ENCODE results near the gene SERINC4. TPM values are rescaled to one million over a fixed set of nuclear protein-coding genes. Genes with fewer than 3 reads are reported as not detected.

Gene SERINC4
- total and polyA plus RNA-seq, 10 of the 15 experiments (the other 5 are each of a cell fraction or from before 2014, with no cell fraction given): 0.06 to 0.96 (median 0.26) TPM; not detected in 1

DNA sequence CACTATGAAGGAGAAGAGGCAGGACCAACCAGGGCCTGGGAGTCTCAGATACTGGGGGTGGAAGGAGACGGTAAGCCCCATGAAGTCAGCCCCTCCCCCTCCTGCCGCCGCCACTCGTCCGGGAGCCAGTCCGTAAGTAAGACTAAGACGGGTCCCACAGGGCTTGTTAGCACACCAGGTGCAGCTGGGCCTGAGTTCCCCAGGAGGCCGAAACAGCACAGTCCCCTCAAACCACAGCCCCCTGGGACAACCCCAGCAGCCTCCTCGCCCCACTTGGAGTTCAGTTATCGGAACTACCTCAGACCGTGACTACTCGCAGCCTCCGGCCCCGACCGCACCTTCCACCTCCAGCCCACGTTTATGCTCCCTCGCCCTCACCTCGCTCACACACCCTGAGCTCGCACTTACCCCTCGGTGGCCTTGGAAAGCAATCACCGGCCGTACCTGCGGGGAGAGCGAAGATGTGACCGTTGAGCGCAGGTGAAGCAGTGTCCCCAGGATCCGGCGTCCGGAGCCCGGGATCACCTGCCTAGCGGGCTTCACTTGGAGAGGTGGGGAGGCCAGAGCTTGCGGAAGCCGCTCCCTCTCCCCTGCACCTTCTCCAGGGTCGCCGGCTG, 23.8 kb downstream of the SERINC4 start (continued):
- TF ChIP-seq, protein P1, sequence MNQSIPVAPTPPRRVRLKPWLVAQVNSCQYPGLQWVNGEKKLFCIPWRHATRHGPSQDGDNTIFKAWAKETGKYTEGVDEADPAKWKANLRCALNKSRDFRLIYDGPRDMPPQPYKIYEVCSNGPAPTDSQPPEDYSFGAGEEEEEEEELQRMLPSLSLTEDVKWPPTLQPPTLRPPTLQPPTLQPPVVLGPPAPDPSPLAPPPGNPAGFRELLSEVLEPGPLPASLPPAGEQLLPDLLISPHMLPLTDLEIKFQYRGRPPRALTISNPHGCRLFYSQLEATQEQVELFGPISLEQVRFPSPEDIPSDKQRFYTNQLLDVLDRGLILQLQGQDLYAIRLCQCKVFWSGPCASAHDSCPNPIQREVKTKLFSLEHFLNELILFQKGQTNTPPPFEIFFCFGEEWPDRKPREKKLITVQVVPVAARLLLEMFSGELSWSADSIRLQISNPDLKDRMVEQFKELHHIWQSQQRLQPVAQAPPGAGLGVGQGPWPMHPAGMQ (IDR thresholded peaks at IDR 0.05; ENCODE audit: borderline replicate concordance): no peak
- TF ChIP-seq CBFB (IDR thresholded peaks at IDR 0.05; ENCODE audit: low read depth) (peak; percentile 92), WRNIP1 (IDR thresholded peaks at IDR 0.05; ENCODE audit: borderline replicate concordance, low read depth, low read length) (no peak), KAT2A (conservative IDR thresholded peaks at IDR 0.05; ENCODE audit: control insufficient read depth, low read depth, low read length) (no peak), STAT3 (IDR thresholded peaks at IDR 0.05; ENCODE audit: low read depth, low read length) (0 out of 2 replicates have a peak, but pooled peaks have one; percentile 65), PAX5 (IDR thresholded peaks at IDR 0.05; ENCODE audit: borderline replicate concordance, low read depth, low read length) (peak; percentile 93), ZNF207 (IDR thresholded peaks at IDR 0.05; ENCODE audit: borderline replicate concordance) (no peak; the same call in 1 of the 2 replicates), STAT1 (conservative IDR thresholded peaks at IDR 0.05) (no peak), PAX8 (IDR thresholded peaks at IDR 0.05) (no peak), DPF2 (IDR thresholded peaks at IDR 0.05) (peak; percentile 78; the same call in 1 of the 2 replicates), TCF3 (IDR thresholded peaks at IDR 0.05; ENCODE audit: borderline replicate concordance, insufficient read depth, low read depth, low read length) (peak; percentile 76), HDGF (IDR thresholded peaks at IDR 0.05) (peak; percentile 85; the same call in 1 of the 2 replicates), BHLHE40 (IDR thresholded peaks at IDR 0.05; ENCODE audit: borderline replicate concordance in 1 of 2, low read depth in 2 of 2, low read length in 1 of 2) (peak; percentile 86 to 92), ESRRA (IDR thresholded peaks at IDR 0.05; ENCODE audit: low read length) (no peak), SMAD5 (IDR thresholded peaks at IDR 0.05; ENCODE audit: low read depth) (no peak), SMC3 (IDR thresholded peaks at IDR 0.05; ENCODE audit: borderline replicate concordance, low read length) (no peak), CHD4 (IDR thresholded peaks at IDR 0.05) (no peak), LARP7 (IDR thresholded peaks at IDR 0.05) (peak; percentile 52)
- TF ChIP-seq, protein P2, sequence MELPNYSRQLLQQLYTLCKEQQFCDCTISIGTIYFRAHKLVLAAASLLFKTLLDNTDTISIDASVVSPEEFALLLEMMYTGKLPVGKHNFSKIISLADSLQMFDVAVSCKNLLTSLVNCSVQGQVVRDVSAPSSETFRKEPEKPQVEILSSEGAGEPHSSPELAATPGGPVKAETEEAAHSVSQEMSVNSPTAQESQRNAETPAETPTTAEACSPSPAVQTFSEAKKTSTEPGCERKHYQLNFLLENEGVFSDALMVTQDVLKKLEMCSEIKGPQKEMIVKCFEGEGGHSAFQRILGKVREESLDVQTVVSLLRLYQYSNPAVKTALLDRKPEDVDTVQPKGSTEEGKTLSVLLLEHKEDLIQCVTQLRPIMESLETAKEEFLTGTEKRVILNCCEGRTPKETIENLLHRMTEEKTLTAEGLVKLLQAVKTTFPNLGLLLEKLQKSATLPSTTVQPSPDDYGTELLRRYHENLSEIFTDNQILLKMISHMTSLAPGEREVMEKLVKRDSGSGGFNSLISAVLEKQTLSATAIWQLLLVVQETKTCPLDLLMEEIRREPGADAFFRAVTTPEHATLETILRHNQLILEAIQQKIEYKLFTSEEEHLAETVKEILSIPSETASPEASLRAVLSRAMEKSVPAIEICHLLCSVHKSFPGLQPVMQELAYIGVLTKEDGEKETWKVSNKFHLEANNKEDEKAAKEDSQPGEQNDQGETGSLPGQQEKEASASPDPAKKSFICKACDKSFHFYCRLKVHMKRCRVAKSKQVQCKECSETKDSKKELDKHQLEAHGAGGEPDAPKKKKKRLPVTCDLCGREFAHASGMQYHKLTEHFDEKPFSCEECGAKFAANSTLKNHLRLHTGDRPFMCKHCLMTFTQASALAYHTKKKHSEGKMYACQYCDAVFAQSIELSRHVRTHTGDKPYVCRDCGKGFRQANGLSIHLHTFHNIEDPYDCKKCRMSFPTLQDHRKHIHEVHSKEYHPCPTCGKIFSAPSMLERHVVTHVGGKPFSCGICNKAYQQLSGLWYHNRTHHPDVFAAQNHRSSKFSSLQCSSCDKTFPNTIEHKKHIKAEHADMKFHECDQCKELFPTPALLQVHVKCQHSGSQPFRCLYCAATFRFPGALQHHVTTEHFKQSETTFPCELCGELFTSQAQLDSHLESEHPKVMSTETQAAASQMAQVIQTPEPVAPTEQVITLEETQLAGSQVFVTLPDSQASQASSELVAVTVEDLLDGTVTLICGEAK (IDR thresholded peaks at IDR 0.05; ENCODE audit: borderline replicate concordance): no peak
- TF ChIP-seq, protein P3, sequence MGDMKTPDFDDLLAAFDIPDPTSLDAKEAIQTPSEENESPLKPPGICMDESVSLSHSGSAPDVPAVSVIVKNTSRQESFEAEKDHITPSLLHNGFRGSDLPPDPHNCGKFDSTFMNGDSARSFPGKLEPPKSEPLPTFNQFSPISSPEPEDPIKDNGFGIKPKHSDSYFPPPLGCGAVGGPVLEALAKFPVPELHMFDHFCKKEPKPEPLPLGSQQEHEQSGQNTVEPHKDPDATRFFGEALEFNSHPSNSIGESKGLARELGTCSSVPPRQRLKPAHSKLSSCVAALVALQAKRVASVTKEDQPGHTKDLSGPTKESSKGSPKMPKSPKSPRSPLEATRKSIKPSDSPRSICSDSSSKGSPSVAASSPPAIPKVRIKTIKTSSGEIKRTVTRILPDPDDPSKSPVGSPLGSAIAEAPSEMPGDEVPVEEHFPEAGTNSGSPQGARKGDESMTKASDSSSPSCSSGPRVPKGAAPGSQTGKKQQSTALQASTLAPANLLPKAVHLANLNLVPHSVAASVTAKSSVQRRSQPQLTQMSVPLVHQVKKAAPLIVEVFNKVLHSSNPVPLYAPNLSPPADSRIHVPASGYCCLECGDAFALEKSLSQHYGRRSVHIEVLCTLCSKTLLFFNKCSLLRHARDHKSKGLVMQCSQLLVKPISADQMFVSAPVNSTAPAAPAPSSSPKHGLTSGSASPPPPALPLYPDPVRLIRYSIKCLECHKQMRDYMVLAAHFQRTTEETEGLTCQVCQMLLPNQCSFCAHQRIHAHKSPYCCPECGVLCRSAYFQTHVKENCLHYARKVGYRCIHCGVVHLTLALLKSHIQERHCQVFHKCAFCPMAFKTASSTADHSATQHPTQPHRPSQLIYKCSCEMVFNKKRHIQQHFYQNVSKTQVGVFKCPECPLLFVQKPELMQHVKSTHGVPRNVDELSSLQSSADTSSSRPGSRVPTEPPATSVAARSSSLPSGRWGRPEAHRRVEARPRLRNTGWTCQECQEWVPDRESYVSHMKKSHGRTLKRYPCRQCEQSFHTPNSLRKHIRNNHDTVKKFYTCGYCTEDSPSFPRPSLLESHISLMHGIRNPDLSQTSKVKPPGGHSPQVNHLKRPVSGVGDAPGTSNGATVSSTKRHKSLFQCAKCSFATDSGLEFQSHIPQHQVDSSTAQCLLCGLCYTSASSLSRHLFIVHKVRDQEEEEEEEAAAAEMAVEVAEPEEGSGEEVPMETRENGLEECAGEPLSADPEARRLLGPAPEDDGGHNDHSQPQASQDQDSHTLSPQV (IDR thresholded peaks at IDR 0.05): no peak
- TF ChIP-seq, protein P4, sequence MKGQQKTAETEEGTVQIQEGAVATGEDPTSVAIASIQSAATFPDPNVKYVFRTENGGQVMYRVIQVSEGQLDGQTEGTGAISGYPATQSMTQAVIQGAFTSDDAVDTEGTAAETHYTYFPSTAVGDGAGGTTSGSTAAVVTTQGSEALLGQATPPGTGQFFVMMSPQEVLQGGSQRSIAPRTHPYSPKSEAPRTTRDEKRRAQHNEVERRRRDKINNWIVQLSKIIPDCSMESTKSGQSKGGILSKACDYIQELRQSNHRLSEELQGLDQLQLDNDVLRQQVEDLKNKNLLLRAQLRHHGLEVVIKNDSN (IDR thresholded peaks at IDR 0.05; ENCODE audit: borderline replicate concordance, extremely low read length, insufficient read depth, low read depth, low read length): no peak
